C1 segment of cervical spinal cord (tissue), 14 donors: ENCODE data around the gene KIF25.

Experiments
- DNase-seq, 14 donors: peaks; one replicate each; lab custom pipeline; 2025; lab: John Stamatoyannopoulos, UW

The KIF25 gene

GRCh38 chr6:167997642-167998041, at the start of gene KIF25:
KIF25 (plus strand) TSS chr6:167997671; CDS start chr6:168029586, 31,915 bp downstream.
- no peak for DNase-seq

GRCh38 chr6:167947716-167948115, 49.8 kb upstream of the KIF25 start:
- no peak for DNase-seq

GRCh38 chr6:167948716-167949115, 48.8 kb upstream of the KIF25 start:
- DNase-seq: no peak

GRCh38 chr6:167949121-167949684, 48.3 kb upstream of the KIF25 start:
- no peak for DNase-seq

- no peak for DNase-seq
These were observed 45.5 kb upstream of the KIF25 start for GRCh38 chr6:167951781-167952511.

GRCh38 chr6:167952512-167952859, 45.0 kb upstream of the KIF25 start:
- no peak for DNase-seq

- no peak for DNase-seq
These were observed 43.9 kb upstream of the KIF25 start for GRCh38 chr6:167953551-167953950.

GRCh38 chr6:167954151-167954550, 43.3 kb upstream of the KIF25 start:
- DNase-seq: no peak

GRCh38 chr6:167956491-167956890, 41.0 kb upstream of the KIF25 start:
- DNase-seq: no peak

- DNase-seq: no peak
These were observed 40.4 kb upstream of the KIF25 start for GRCh38 chr6:167956983-167957492.

- no peak for DNase-seq
These were observed 39.8 kb upstream of the KIF25 start for GRCh38 chr6:167957626-167958025.

GRCh38 chr6:167960579-167960978, 36.9 kb upstream of the KIF25 start:
- no peak for DNase-seq

GRCh38 chr6:167962711-167963110, 34.8 kb upstream of the KIF25 start:
- no peak for DNase-seq

GRCh38 chr6:167963589-167964057, 33.8 kb upstream of the KIF25 start:
- peak in 4 of 14 donors; percentile 6 to 41 (median 10) for DNase-seq

- DNase-seq: no peak
These were observed 31.6 kb upstream of the KIF25 start for GRCh38 chr6:167965592-167966539.

GRCh38 chr6:167966540-167966905, 30.9 kb upstream of the KIF25 start:
- DNase-seq: no peak

GRCh38 chr6:167968091-167968490, 29.4 kb upstream of the KIF25 start:
- DNase-seq: no peak

GRCh38 chr6:167970230-167970629, 27.2 kb upstream of the KIF25 start:
- peak in 6 of 14 donors; percentile 6 to 17 (median 10) for DNase-seq

- DNase-seq: no peak
These were observed 25.3 kb upstream of the KIF25 start for GRCh38 chr6:167972193-167972592.

- no peak for DNase-seq
These were observed 24.2 kb upstream of the KIF25 start for GRCh38 chr6:167973148-167973885.

- DNase-seq: no peak
These were observed 22.7 kb upstream of the KIF25 start for GRCh38 chr6:167974640-167975344.
